Activated T-cell treated with anti-CD3 and anti-CD28 coated beads, Interleukin-2, amount 50 U/mL, for 72 hours (primary cell): Measurements from ENCODE around the gene CDX2. TPM values are rescaled to one million over a fixed set of nuclear protein-coding genes. Genes with fewer than 3 reads are reported as not detected.

Source experiments
- ATAC-seq, 2 donors: fragments of 150-1000 bp; cut with Tn5 transposase; replicated peaks in 1 of 2; 2 replicates each; pipeline ENCODE4 v1.10.0; 2021; ENCODE audit warnings: moderate library complexity in 2 of 2, mild to moderate bottlenecking in 1 of 2
- DNase-seq, 2 donors: peaks; one replicate each; pipeline ENCODE4 v3.0.0; 2021 to 2022; ENCODE audit warnings: mixed read lengths in 1 of 2
- H3K27ac Mint-ChIP-seq: one replicate; pipeline ENCODE4 v1.8.0; 2022; ENCODE audit warnings: mild to moderate bottlenecking, moderate library complexity, mixed read lengths
- H3K27me3 Mint-ChIP-seq: one replicate; pipeline ENCODE4 v1.8.0; 2022; ENCODE audit warnings: low read depth, mixed read lengths
- H3K36me3 Mint-ChIP-seq, 2 donors: one replicate each; pipeline ENCODE4 v1.8.0; 2022; ENCODE audit warnings: mixed read lengths in 2 of 2, mild to moderate bottlenecking in 1 of 2; ENCODE audit not compliant: insufficient read depth in 2 of 2
- H3K4me1 Mint-ChIP-seq: one replicate; pipeline ENCODE4 v1.8.0; 2022; ENCODE audit warnings: low read depth, mixed read lengths
- H3K4me3 Mint-ChIP-seq, 2 donors: one replicate each; pipeline ENCODE4 v1.8.0; 2022; ENCODE audit warnings: mild to moderate bottlenecking in 2 of 2, mixed read lengths in 2 of 2, moderate library complexity in 2 of 2
- H3K9me3 Mint-ChIP-seq, 2 donors: one replicate each; pipeline ENCODE4 v1.8.0; 2022; ENCODE audit warnings: mixed read lengths in 2 of 2
- total RNA-seq, 2 donors: library from RNA; stranded (reverse); gene quantifications; one replicate each; pipeline ENCODE4 v1.2.3, GENCODE V29; 2022

The CDX2 gene
- total RNA-seq, 2 donors from 2014 or later = not detected

DNA sequence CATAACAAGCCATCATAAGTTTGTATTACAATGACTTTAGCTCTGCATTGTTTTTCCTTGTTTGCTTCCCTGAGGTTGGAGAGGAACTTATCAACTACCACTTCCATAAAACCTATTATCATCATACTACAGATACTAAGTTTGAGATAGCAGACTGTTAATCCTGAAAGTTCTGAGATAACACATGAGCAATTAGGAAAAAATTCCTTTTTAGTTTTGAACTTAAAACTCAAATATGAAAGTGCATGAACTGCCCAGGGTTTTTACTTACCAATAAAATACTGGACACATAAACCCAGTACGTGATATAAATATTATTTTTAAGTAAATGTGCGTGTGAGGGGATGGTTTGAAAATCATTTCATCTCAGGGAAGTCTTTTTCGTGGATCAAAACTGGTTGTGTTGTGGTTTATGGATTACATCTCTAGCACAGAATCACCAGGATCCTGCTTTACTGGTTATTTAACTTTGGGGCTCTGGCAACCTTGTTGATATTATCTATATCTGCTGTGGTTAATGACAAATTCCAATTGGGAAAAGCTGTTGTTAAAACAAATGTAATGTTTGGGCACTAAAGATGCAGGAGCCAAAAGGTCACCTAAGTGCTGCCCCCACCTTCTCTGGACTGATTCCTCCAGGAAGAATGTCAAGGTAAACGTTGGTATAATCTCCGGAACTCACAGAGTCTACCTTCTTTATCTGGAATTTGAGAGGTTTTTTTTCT is 12.4 kb downstream of the CDX2 start:
- no peaks in the 10 kb centered on the region for H3K36me3 Mint-ChIP-seq
- no peak for ATAC-seq
- peaks cover 73% of the 10 kb centered on the region for H3K27me3 Mint-ChIP-seq
- H3K4me3 Mint-ChIP-seq = no peak overlapping the region
- peaks cover 16% of the 10 kb centered on the region for H3K4me1 Mint-ChIP-seq
- no peak overlapping the region for H3K27ac Mint-ChIP-seq
- DNase-seq = no peak
- no peaks in the 10 kb centered on the region for H3K9me3 Mint-ChIP-seq

DNA sequence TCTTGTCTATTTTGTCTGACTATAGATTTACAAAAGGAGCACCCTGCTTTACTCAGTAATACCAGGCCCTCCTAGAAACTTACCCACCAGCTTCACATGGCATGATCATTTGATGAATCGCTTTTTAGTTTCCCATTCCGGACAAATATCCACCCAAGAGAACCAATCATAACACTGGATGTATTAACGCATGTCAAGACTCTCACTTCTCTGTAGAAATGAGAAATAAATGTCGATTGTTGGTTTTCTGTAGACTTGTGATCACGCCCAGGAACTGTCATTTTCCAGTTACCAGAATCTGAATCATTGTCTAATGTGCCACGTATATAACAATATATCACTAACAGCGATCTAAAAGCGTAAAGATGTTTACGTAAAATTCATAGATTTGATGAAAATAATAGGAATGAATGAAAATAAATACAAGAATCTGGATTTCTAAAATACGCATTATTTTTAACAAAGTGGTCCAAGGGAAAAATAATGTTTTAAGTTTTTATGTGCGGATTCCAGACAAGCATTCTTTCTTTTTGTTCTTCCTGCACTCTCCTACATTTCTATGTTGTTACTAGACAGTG is 14.0 kb downstream of the CDX2 start:
- Mint-ChIP-seq H3K4me3 (peak overlapping the region in 1 of 2 donors; percentile 9), H3K9me3 (peaks cover 0 to under 1% of the 10 kb centered on the region in 2 donors), H3K27ac (no peak overlapping the region), H3K4me1 (peaks cover 13% of the 10 kb centered on the region), H3K36me3 (no peaks in the 10 kb centered on the region), H3K27me3 (peaks cover 72% of the 10 kb centered on the region)
- DNase-seq (no peak), ATAC-seq (no peak)

DNA sequence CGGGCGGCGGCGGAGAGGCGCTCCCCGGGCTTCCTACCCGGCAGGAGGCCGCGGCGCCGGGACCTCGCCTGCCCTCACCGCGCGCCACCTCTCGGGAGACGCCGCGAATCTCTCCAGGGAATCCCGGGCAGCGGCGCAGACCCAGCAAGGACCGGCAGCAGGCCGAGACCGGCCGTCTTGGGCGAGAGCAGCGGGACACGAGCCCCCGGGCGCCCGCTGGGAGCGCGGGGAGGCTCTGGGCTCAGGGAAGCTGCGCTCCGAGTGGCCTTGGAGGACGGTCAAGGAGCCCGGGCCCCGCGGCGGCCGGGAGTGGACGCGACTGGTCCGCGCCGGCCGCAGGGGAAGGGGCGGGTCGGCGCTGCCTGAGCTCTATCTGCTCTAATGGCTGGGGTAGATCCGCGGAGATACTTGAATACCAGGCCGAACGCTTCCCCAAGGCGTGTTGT is 14.7 kb downstream of the CDX2 start:
- no peak overlapping the region for H3K27ac Mint-ChIP-seq
- H3K9me3 Mint-ChIP-seq = peaks cover 0 to 2% of the 10 kb centered on the region in 2 donors

DNA sequence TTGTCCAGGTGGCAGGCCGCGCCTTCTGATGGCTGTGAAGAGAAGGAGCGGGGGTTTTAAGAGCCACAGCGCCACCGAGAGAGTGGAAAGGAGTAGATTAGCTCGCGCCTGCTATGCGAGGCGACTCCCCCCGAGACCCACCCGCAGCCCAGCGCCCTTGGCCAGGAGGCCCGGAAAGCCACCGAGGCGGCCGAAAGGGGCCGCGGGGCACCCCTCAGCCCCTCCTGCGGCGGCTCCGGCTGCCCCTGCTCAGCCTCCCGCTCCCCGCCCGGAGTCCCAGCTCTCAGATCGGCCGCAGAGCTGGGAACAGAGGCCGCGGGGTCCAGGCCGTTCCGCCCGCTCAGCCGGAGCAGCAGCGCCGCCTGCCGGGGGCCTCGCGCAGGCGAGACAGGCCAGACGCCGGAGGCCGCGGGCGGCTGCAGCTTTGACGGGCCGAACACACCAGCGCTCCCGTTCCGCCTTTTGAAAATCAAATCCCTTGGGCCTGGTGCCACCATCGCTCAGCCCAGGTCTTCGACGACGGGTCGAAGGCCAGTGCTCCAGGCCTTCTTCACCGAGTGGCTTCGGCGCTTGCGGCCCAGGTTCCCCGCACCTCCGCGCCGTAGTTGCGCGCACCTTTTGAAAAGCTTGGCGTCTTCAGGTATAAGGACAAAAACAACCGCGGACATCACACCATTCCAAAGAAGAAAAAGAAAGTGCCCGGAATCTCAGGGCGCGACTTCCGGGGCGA is 15.3 kb downstream of the CDX2 start:
- Mint-ChIP-seq H3K27me3 (peaks cover 66% of the 10 kb centered on the region), H3K36me3 (no peaks in the 10 kb centered on the region), H3K27ac (peak overlapping the region; percentile 54), H3K4me1 (peaks cover 10% of the 10 kb centered on the region), H3K4me3 (peak overlapping the region; percentile 83 to 88), H3K9me3 (peaks cover 0 to 2% of the 10 kb centered on the region in 2 donors)
- DNase-seq (peak; percentile 77 to 84), ATAC-seq (peak; percentile 97 to 98)

More for the DNA sequence above, 14.7 kb downstream of the CDX2 start:
- peaks cover 70% of the 10 kb centered on the region for H3K27me3 Mint-ChIP-seq
- ATAC-seq (peak; percentile 45 to 50), DNase-seq (no peak)
- H3K36me3 Mint-ChIP-seq = no peaks in the 10 kb centered on the region
- peak overlapping the region; percentile 83 to 88 for H3K4me3 Mint-ChIP-seq
- H3K4me1 Mint-ChIP-seq = peaks cover 10% of the 10 kb centered on the region

DNA sequence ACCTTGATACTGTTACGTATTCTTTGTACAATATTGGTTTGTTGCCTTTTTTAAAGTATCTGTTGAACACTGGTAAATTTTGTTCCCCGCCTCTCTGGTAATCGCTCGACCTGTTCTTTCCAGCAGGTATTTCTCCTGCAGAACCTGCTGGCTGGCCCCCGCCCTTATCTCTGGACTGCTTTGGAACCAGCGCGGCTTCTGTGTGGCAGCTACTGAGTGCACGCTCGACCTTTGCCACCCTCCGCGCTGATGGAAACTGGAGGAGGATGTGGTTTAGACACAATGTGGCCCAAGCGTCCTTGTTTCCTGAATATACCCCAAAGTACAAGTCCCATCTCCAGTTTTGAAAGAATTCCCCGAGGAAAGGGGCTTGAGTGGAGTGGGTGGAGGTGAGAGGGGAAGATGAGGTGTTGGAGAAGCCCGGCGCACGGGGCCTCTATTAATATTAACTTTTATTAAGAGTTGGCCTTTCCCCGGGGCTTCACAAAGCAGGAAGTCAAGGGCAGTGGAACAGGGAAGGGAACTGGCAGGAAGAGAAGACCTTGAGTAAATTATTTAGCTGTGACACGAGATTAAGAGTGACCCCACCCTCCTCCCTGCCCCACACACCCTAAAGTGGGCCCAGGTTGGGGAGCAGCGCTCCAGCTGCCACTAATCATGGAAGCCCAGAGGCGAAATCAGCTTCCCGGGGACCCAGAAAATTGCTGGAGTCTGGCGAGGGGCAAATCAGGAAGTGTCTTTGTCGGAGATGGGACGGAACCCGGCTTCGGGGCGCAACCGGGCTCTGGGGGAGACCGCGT is 16.0 kb downstream of the CDX2 start:
- no peak for ATAC-seq

GRCh38 chr13:27942972-27943371 is 26.1 kb downstream of the CDX2 start:
- ATAC-seq (no peak), DNase-seq (no peak)
- Mint-ChIP-seq H3K4me1 (no peaks in the 10 kb centered on the region), H3K27me3 (peaks cover 20% of the 10 kb centered on the region), H3K9me3 (no peaks in the 10 kb centered on the region), H3K36me3 (peaks cover 0 to 3% of the 10 kb centered on the region in 2 donors), H3K4me3 (no peak overlapping the region), H3K27ac (no peak overlapping the region)

More for the DNA sequence above, 16.0 kb downstream of the CDX2 start:
- H3K9me3 Mint-ChIP-seq = peaks cover 1 to 2% of the 10 kb centered on the region in 2 donors
- no peaks in the 10 kb centered on the region for H3K36me3 Mint-ChIP-seq
- peaks cover 62% of the 10 kb centered on the region for H3K27me3 Mint-ChIP-seq
- peak overlapping the region; percentile 54 for H3K27ac Mint-ChIP-seq
- no peak for DNase-seq
- H3K4me1 Mint-ChIP-seq = peaks cover 10% of the 10 kb centered on the region
- peak overlapping the region; percentile 52 to 66 for H3K4me3 Mint-ChIP-seq

- H3K27ac Mint-ChIP-seq = no peak overlapping the region
- no peak for DNase-seq
- peak in 1 of 2 donors; percentile 70 for ATAC-seq
- H3K36me3 Mint-ChIP-seq = no peaks in the 10 kb centered on the region
- no peaks in the 10 kb centered on the region for H3K9me3 Mint-ChIP-seq
- no peak overlapping the region for H3K4me3 Mint-ChIP-seq
- peaks cover 48% of the 10 kb centered on the region for H3K27me3 Mint-ChIP-seq
- no peaks in the 10 kb centered on the region for H3K4me1 Mint-ChIP-seq
Measured at GRCh38 chr13:27933580-27934328, 35.4 kb downstream of the CDX2 start.

DNA sequence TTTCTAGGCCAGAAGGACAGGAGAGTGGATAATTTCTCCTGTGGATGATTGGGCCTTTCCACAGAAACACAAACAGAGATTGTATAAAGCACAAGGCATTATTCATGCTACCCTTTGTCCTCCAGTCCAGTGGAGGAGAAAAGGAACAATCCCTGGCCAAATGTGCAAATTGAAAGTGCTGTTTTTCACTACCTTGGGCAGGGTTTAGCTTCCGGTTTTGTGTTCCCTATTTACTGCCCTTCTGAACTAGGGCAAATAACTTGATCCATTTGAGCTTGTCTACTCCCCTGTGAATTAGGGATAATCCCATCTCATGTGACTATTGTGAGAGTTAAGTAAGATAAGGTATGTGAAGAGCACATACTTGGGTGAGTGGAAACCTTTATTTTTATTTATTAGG is 36.0 kb downstream of the CDX2 start:
- no peak overlapping the region for H3K27ac Mint-ChIP-seq
- no peak for ATAC-seq
- peaks cover 55% of the 10 kb centered on the region for H3K27me3 Mint-ChIP-seq
- DNase-seq = no peak
- no peaks in the 10 kb centered on the region for H3K9me3 Mint-ChIP-seq
- no peak overlapping the region for H3K4me3 Mint-ChIP-seq
- H3K4me1 Mint-ChIP-seq = peaks cover 2% of the 10 kb centered on the region
- H3K36me3 Mint-ChIP-seq = no peaks in the 10 kb centered on the region

GRCh38 chr13:27929868-27930267 is 39.2 kb downstream of the CDX2 start:
- DNase-seq (no peak), ATAC-seq (no peak)
- Mint-ChIP-seq H3K36me3 (peaks cover 0 to 2% of the 10 kb centered on the region in 2 donors), H3K27ac (no peak overlapping the region), H3K4me3 (no peak overlapping the region), H3K4me1 (peaks cover 30% of the 10 kb centered on the region), H3K9me3 (no peaks in the 10 kb centered on the region), H3K27me3 (peaks cover 86% of the 10 kb centered on the region)

DNA sequence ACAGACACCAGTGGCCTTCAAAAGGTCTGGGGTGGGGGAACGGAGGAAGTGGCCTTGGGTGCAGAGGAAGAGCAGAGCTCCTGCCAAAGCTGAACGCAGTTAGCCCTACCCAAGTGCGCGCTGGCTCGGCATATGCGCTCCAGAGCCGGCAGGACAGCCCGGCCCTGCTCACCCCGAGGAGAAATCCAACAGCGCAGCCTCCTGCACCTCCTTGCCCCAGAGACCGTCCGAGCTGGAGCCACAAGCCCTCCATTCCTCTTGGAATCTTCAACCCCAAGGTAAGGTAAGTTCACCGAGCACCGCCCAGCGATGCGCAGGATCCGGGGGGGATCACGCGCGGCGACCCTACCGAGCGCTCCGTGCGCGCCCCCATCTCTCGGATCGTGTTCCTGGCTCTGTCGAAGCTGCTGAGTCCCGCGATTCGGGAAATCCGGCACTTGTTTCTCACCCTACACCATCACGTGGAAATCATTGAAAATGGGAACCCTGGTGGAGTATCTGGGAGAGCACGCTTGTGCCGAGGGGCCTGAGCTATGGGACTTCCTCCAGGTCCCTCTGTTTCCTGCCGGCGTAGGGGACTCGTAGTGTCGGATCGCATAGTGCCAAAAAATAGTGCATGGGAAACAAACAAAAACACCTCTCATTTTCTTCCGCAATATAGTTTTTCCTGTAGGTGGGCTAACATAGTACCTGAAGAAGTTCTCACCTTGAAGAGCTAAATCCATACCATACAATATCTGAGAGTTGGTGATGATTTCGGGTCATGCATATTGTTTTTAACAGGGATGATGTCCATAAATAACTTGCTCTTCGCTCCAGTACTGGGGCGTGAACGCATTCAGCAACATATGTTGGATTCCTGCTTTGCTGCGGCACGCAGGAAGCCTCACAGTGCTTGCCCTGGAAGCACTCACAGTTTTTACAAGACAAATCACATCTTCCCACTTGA is 40.0 kb downstream of the CDX2 start:
- no peak overlapping the region for H3K27ac Mint-ChIP-seq
- H3K4me3 Mint-ChIP-seq = no peak overlapping the region
- peaks cover 90% of the 10 kb centered on the region for H3K27me3 Mint-ChIP-seq
- H3K9me3 Mint-ChIP-seq = no peaks in the 10 kb centered on the region
- H3K4me1 Mint-ChIP-seq = peaks cover 30% of the 10 kb centered on the region
- DNase-seq = peak in 1 of 2 donors; percentile 5
- no peak for ATAC-seq
- peaks cover 0 to 2% of the 10 kb centered on the region in 2 donors for H3K36me3 Mint-ChIP-seq

DNA sequence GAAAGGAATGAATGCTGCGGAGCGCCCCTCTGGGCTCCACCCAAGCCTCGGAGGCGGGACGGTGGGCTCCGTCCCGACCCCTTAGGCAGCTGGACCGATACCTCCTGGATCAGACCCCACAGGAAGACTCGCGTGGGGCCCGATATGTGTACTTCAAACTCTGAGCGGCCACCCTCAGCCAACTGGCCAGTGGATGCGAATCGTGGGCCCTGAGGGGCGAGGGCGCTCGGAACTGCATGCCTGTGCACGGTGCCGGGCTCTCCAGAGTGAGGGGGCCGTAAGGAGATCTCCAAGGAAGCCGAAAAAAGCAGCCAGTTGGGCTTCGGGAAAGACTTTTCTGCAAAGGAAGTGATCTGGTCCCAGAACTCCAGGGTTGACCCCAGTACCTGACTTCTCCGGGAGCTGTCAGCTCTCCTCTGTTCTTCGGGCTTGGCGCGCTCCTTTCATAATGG is 40.7 kb downstream of the CDX2 start:
- Mint-ChIP-seq H3K27ac (no peak overlapping the region), H3K27me3 (peaks cover 91% of the 10 kb centered on the region), H3K36me3 (peaks cover 0 to 2% of the 10 kb centered on the region in 2 donors), H3K9me3 (no peaks in the 10 kb centered on the region), H3K4me3 (no peak overlapping the region), H3K4me1 (peaks cover 31% of the 10 kb centered on the region)
- DNase-seq = no peak
- ATAC-seq = no peak
